Smooth muscle cell of trachea (primary cell): ENCODE results near the gene SLC25A17. TPM values are rescaled to one million over a fixed set of nuclear protein-coding genes. Genes with fewer than 3 reads are reported as not detected.

Experiments
- total RNA-seq: library from RNA; depleted of rRNA; stranded (reverse); fragments of >200 nt; gene quantifications from 2 replicates; pipeline ENCODE4 v1.2.1, GENCODE V29; 2014

SLC25A17 gene, protein sequence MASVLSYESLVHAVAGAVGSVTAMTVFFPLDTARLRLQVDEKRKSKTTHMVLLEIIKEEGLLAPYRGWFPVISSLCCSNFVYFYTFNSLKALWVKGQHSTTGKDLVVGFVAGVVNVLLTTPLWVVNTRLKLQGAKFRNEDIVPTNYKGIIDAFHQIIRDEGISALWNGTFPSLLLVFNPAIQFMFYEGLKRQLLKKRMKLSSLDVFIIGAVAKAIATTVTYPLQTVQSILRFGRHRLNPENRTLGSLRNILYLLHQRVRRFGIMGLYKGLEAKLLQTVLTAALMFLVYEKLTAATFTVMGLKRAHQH
- total RNA-seq = 15.1 and 19.2 TPM in 2 replicates

DNA sequence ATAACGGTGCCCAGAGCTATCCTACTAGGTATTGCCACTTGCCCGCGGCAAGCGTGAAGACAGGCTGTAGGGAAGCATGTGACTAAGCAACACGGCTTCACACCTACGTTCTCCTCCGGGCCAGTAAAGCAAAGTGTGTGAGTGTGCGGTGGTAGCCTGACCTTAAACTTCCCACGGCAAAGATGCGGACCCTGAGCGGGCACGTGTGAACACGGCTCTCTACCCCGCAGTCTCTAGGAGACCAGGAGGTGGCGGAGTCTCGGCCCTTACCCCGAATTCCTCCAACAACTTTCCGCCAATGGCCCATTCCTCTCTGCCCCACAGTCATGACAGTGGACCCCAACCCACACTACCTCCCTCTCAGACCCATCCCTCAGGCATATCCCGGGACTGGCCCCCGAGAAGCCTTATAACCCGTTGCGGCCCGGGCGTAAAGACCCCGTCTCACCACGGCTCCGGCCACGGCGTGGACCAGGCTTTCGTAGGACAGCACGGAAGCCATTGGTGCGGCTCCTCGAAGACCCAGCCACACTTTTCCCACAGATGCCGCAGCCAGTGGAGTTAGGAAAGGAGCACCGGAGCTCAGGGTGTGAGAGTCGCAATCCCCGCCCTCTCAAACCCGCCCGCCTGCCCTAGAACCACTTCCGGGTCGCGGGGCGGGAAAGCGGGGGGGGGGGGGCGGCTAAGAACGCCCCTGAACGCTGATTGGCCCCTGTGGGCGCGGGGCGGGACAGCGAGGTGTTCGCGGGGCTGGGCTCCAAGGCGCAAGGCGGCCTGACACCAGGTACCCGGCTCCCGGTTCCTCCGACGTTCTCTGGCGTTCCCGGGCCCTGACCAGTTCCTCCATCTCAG is at the start of gene SLC25A17:
SLC25A17 (minus strand) TSS at position 600 of the 852 bp plus-strand sequence; CDS start at position 502, 98 bp downstream.

GRCh38 chr22:40862013-40862412 is 42.9 kb upstream of the SLC25A17 start, which contains the start of gene DNAJB7:
TSS of gene DNAJB7 (minus strand) at chr22:40862113. CDS start at chr22:40861994, 119 bp downstream.

GRCh38 chr22:40856513-40857308 is 37.6 kb upstream of the SLC25A17 start, which contains the start of the genes ST13 and XPNPEP3:
TSS of gene ST13 (minus strand) at chr22:40856639. CDS start at chr22:40856540, 99 bp downstream.
TSS of gene XPNPEP3 (plus strand) at chr22:40857148. CDS start at chr22:40857182, 34 bp downstream.

Other genes with a start within 250 kb of the SLC25A17 start
- gene MRTFA, start 182.6 kb downstream of the SLC25A17 start, total RNA-seq = 31.3 and 39.6 TPM in 2 replicates
- gene MCHR1, start 139.9 kb downstream of the SLC25A17 start, total RNA-seq = 0.15 and 1.5 TPM in 2 replicates
- gene ST13, start 37.3 kb upstream of the SLC25A17 start, total RNA-seq = 202 and 242 TPM in 2 replicates
- gene XPNPEP3, start 37.8 kb upstream of the SLC25A17 start, total RNA-seq = 9.7 and 12.7 TPM in 2 replicates
- gene DNAJB7, start 42.8 kb upstream of the SLC25A17 start, total RNA-seq = not detected in 2 replicates
- gene RBX1, start 132.0 kb upstream of the SLC25A17 start, total RNA-seq = 42.5 and 99.9 TPM in 2 replicates